Colonic mucosa (tissue), 4 donors: ENCODE results near the gene MSRB1. TPM values are rescaled to one million over a fixed set of nuclear protein-coding genes. Genes with fewer than 3 reads are reported as not detected.

Source experiments
- DNase-seq: peaks from one replicate; pipeline ENCODE4 v3.0.0-alpha.2; 2020
- H3K27ac ChIP-seq: fragments of 200-600 bp; one replicate; pipeline ENCODE4 v1.8.0; 2021
- H3K27me3 ChIP-seq: fragments of 200-600 bp; one replicate; pipeline ENCODE4 v1.8.0; 2021
- H3K36me3 ChIP-seq: fragments of 200-600 bp; one replicate; pipeline ENCODE4 v1.8.0; 2021
- H3K4me1 ChIP-seq: fragments of 200-600 bp; one replicate; pipeline ENCODE4 v1.8.0; 2021; ENCODE audit warnings: mild to moderate bottlenecking
- H3K4me3 ChIP-seq: fragments of 200-600 bp; one replicate; pipeline ENCODE4 v1.8.0; 2021
- H3K9ac ChIP-seq, 2 donors: one replicate each; pipeline ENCODE4 v1.7.0; 2013; ENCODE audit warnings: control low read depth in 2 of 2, low read depth in 2 of 2, low read length in 2 of 2
- H3K9me3 ChIP-seq: fragments of 200-600 bp; one replicate; pipeline ENCODE4 v1.8.0; 2021
- intact Hi-C: fragments of 100-400 bp; cut with DNase I; formaldehyde crosslinking; loops from one replicate; pipeline ENCODE4 v1.14.1; 2022
- total RNA-seq, 2 donors: library from RNA; stranded (reverse); fragmentation: NEBNext Ultra II Directional in 1 of 2; extraction: Animal tissue kit (Norgen Biotek cat#: 25700) in 1 of 2; gene quantifications; one replicate each; pipeline ENCODE4 v1.2.1, GENCODE V29; 2021
- TF ChIP-seq, protein P1 (sequence below): fragments of 200-600 bp; IDR thresholded peaks from one replicate; pipeline ENCODE4 v1.8.0; 2022; ENCODE audit warnings: antibody characterized with exemption, mild to moderate bottlenecking
- donor health status: healthy.
- donor health status: DM: no; HTN: no; CAD: no.
- donor health status: DM: no; HTN: no; CAD: no.

MSRB1 gene
- total RNA-seq, 2 donors from 2014 or later = 33.0 to 61.2 TPM

GRCh38 chr16:1932050-1933028, 10.7 kb downstream of the MSRB1 start:
- Histone ChIP-seq H3K4me1 (no peaks in the 10 kb centered on the region), H3K9ac (no peak overlapping the region), H3K27ac (no peak overlapping the region), H3K36me3 (no peaks in the 10 kb centered on the region), H3K27me3 (no peaks in the 10 kb centered on the region), H3K4me3 (no peak overlapping the region), H3K9me3 (no peaks in the 10 kb centered on the region)
- TF ChIP-seq, protein P1, sequence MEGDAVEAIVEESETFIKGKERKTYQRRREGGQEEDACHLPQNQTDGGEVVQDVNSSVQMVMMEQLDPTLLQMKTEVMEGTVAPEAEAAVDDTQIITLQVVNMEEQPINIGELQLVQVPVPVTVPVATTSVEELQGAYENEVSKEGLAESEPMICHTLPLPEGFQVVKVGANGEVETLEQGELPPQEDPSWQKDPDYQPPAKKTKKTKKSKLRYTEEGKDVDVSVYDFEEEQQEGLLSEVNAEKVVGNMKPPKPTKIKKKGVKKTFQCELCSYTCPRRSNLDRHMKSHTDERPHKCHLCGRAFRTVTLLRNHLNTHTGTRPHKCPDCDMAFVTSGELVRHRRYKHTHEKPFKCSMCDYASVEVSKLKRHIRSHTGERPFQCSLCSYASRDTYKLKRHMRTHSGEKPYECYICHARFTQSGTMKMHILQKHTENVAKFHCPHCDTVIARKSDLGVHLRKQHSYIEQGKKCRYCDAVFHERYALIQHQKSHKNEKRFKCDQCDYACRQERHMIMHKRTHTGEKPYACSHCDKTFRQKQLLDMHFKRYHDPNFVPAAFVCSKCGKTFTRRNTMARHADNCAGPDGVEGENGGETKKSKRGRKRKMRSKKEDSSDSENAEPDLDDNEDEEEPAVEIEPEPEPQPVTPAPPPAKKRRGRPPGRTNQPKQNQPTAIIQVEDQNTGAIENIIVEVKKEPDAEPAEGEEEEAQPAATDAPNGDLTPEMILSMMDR = peak; percentile 15
- peak; percentile 59 for DNase-seq
- intact Hi-C loops = no loop called here

DNA sequence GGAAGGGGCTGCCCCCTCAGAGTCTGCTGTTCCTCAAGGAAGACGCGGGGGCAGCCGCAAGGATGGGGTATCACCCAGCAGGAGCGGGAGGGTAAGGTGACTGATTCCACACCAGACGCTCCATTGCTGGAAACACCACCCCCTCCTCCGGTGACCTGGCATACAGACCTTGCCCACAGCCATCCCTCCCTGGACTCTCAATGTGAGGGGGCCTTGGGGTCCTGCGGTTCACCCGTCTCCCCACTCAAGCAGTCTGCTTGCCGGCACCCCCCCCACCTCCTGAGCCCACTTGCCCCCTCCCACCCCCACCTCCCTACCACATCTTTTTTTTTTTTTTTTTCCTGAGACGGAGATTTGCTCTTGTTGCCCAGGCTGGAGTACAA, 12.7 kb downstream of the MSRB1 start:
- intact Hi-C loops = no loop called here
- Histone ChIP-seq H3K27ac (no peak overlapping the region), H3K4me1 (no peaks in the 10 kb centered on the region), H3K36me3 (no peaks in the 10 kb centered on the region), H3K27me3 (no peaks in the 10 kb centered on the region), H3K4me3 (no peak overlapping the region), H3K9ac (no peak overlapping the region), H3K9me3 (no peaks in the 10 kb centered on the region)
- TF ChIP-seq, protein P1 = no peak
- no peak for DNase-seq

GRCh38 chr16:1929578-1930337, 13.2 kb downstream of the MSRB1 start:
- Histone ChIP-seq H3K27ac (peak overlapping the region; percentile 19), H3K27me3 (no peaks in the 10 kb centered on the region), H3K4me3 (peak overlapping the region; percentile 49), H3K9me3 (no peaks in the 10 kb centered on the region), H3K9ac (peak overlapping the region; percentile 46), H3K4me1 (no peaks in the 10 kb centered on the region), H3K36me3 (no peaks in the 10 kb centered on the region)
- peak; percentile 89 for DNase-seq
- intact Hi-C loops = loop anchor here (2.0 kb wide), 1 partner anchor 65 kb away; no protein-coding TSS in a partner anchor
- TF ChIP-seq, protein P1 = peak; percentile 100

DNA sequence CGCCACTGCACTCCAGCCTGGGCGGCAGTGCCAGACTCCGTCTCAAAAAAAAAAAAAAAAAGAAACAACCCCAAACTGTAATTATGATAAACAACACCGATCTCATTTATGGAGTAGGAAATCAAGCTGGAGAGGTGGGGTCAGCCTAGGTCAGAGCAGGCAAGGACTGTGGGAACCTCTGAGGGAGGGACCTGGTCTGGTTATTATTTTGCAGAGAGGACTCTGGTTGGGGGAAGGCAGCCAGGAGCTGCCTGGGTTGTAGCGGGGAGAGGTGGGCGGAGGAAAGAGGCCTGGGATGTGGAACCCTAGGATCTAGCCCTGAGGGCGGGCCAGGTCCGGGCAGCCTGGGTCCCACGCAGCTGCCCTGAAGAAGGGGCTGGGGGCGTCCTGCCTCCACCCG, 13.9 kb downstream of the MSRB1 start:
- TF ChIP-seq, protein P1 = no peak
- no peaks in the 10 kb centered on the region for H3K36me3 ChIP-seq
- no peaks in the 10 kb centered on the region for H3K4me1 ChIP-seq
- DNase-seq = peak; percentile 41
- H3K27ac ChIP-seq = peak overlapping the region; percentile 19
- H3K9me3 ChIP-seq = no peaks in the 10 kb centered on the region
- peak overlapping the region; percentile 49 for H3K4me3 ChIP-seq
- intact Hi-C loops = loop anchor here (2.0 kb wide), 1 partner anchor 64 kb away; no protein-coding TSS in a partner anchor
- H3K9ac ChIP-seq = peak overlapping the region; percentile 46
- no peaks in the 10 kb centered on the region for H3K27me3 ChIP-seq

DNA sequence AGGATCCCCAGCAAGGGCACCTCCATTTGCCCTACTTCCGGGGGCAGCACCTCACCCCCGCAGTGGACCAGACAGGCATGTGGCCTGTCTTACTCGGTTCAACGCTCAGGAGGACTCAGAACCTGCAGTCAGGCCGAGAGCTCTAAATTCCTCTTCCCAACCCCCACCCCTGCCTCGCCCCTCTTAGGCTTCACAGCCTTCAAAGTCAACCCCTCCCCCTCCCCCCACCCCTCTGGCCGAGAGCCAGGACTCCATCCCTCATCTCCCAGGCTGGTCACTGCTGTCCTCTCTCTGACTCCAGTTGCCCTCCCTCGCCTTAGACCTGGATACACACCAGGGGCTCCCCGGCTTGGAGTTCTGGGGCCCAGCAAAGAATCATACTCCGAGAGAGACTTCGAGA, 16.7 kb downstream of the MSRB1 start:
- intact Hi-C loops = no loop called here
- Histone ChIP-seq H3K36me3 (no peaks in the 10 kb centered on the region), H3K4me3 (no peak overlapping the region), H3K27ac (no peak overlapping the region), H3K9me3 (no peaks in the 10 kb centered on the region), H3K27me3 (no peaks in the 10 kb centered on the region), H3K9ac (no peak overlapping the region), H3K4me1 (peaks cover 8% of the 10 kb centered on the region)
- TF ChIP-seq, protein P1 = no peak
- DNase-seq = no peak
